DMS79 (cell line): ENCODE data around the gene APBB1.

Experiments used
- DNase-seq: peaks from one replicate; lab custom pipeline; 2025; lab: John Stamatoyannopoulos, UW

The APBB1 gene

GRCh38 chr11:6351782-6352382 lies 67.0 kb downstream of the APBB1 start:
- no peak for DNase-seq

GRCh38 chr11:6350486-6350885 lies 68.4 kb downstream of the APBB1 start:
- no peak for DNase-seq

GRCh38 chr11:6350043-6350442 lies 68.9 kb downstream of the APBB1 start:
- no peak for DNase-seq

- no peak for DNase-seq
These were observed 73.5 kb downstream of the APBB1 start for GRCh38 chr11:6345366-6345765.
